Lower leg skin (tissue), 3 donors: Measurements from ENCODE around the gene CDK12.

ENCODE experiments used
- POLR2A ChIP-seq, 2 donors: fragments of 450-650 bp; IDR thresholded peaks; one replicate each; pipeline ENCODE4 v1.6.1; 2016 to 2017; ENCODE audit warnings: antibody characterized with exemption in 2 of 2, mild to moderate bottlenecking in 1 of 2, moderate library complexity in 1 of 2
- TF ChIP-seq, protein P1 (sequence below), 3 donors: fragments of 450-650 bp; IDR thresholded peaks; one replicate each; pipeline ENCODE4 v1.5.1; 2016; ENCODE audit warnings: antibody characterized with exemption in 3 of 3, mild to moderate bottlenecking in 3 of 3, moderate library complexity in 2 of 3

DNA sequence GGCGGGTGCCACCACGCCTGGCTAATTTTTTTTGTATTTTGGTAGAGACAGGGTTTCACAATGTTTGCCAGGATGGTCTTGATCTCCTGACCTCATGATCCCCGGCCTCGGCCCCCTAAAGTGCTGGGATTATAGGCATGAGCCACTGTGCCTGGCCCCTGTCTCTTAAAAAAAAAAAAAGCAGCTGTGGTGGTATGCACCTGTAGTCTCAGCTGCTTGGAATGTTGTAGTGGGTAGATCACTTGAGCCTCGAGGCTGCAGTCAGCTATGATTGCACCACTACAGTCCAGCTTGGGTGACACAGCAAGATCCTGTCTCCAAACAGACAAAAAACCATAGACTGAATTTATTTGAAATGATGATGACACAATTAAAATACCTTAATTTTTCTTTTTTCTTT, 24.3 kb downstream of the CDK12 start:
- TF ChIP-seq, protein P1, sequence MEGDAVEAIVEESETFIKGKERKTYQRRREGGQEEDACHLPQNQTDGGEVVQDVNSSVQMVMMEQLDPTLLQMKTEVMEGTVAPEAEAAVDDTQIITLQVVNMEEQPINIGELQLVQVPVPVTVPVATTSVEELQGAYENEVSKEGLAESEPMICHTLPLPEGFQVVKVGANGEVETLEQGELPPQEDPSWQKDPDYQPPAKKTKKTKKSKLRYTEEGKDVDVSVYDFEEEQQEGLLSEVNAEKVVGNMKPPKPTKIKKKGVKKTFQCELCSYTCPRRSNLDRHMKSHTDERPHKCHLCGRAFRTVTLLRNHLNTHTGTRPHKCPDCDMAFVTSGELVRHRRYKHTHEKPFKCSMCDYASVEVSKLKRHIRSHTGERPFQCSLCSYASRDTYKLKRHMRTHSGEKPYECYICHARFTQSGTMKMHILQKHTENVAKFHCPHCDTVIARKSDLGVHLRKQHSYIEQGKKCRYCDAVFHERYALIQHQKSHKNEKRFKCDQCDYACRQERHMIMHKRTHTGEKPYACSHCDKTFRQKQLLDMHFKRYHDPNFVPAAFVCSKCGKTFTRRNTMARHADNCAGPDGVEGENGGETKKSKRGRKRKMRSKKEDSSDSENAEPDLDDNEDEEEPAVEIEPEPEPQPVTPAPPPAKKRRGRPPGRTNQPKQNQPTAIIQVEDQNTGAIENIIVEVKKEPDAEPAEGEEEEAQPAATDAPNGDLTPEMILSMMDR (IDR thresholded peaks at IDR 0.05) = no peak
- TF ChIP-seq POLR2A (IDR thresholded peaks at IDR 0.05) = no peak
